Epithelial cell of proximal tubule (primary cell): ENCODE data around the gene KCP. TPM values are rescaled to one million over a fixed set of nuclear protein-coding genes. Genes with fewer than 3 reads are reported as not detected.

ENCODE experiments used
- DNase-seq: peaks from one replicate; pipeline ENCODE4 v3.0.0-alpha.2; 2011; ENCODE audit warnings: low read depth
- H3K4me3 ChIP-seq: 2 replicates; pipeline ENCODE4 v1.5.1; 2011; ENCODE audit warnings: low read depth, mild to moderate bottlenecking, low read length
- CTCF ChIP-seq: conservative IDR thresholded peaks from 2 replicates; pipeline ENCODE4 v1.5.1; 2012; ENCODE audit warnings: low read depth, mild to moderate bottlenecking, low read length
- total RNA-seq: library from RNA; depleted of rRNA; stranded (reverse); fragments of >200 nt; gene quantifications from 2 replicates; pipeline ENCODE4 v1.2.3, GENCODE V29; 2015

KCP gene
- total RNA-seq, 1 donor from 2014 or later, result 5.2 TPM

- no peak for DNase-seq
- H3K4me3 ChIP-seq, result no peak overlapping the region
- no peak for TF ChIP-seq CTCF
Observed at GRCh38 chr7:128838109-128838779, 72.3 kb downstream of the KCP start.

GRCh38 chr7:128837521-128837921 lies 73.0 kb downstream of the KCP start:
- no peak for TF ChIP-seq CTCF
- H3K4me3 ChIP-seq, result no peak overlapping the region
- no peak for DNase-seq

GRCh38 chr7:128836729-128837348 lies 73.7 kb downstream of the KCP start:
- H3K4me3 ChIP-seq, result no peak overlapping the region
- TF ChIP-seq CTCF, result no peak
- DNase-seq, result no peak

- TF ChIP-seq CTCF, result no peak
- H3K4me3 ChIP-seq, result no peak overlapping the region
- DNase-seq, result no peak
Observed at GRCh38 chr7:128835790-128836641, 74.5 kb downstream of the KCP start.

- DNase-seq, result no peak
- no peak for TF ChIP-seq CTCF
- no peak overlapping the region for H3K4me3 ChIP-seq
Observed at GRCh38 chr7:128835231-128835751, 75.2 kb downstream of the KCP start.

GRCh38 chr7:128833946-128834325 lies 76.6 kb downstream of the KCP start:
- TF ChIP-seq CTCF, result no peak
- DNase-seq, result no peak
- H3K4me3 ChIP-seq, result no peak overlapping the region
